Heart right ventricle (tissue), 16 donors: ENCODE measurements around the gene KLK15. TPM values are rescaled to one million over a fixed set of nuclear protein-coding genes. Genes with fewer than 3 reads are reported as not detected.
A peak's percentile ranks its signal among the peaks of the same experiment; 100 is the strongest.

Source experiments
- ATAC-seq, 8 donors: fragments of 200-7000 bp; cut with Tn5 transposase; one replicate each; pipeline ENCODE4 v1.9.1; 2020; ENCODE audit warnings: mild to moderate bottlenecking in 8 of 8, moderate library complexity in 8 of 8, moderate number of reproducible peaks in 1 of 8
- DNase-seq, 2 donors: peaks; one replicate each; pipeline ENCODE4 v3.0.0-alpha.2; 2020
- H3K27ac ChIP-seq, 10 donors: fragments of 200-600 bp; sonication (generic) in 2 of 10; one replicate each; pipeline versions ENCODE4 v1.5.0 to v1.8.0; 2020 to 2022; ENCODE audit warnings: mild to moderate bottlenecking in 3 of 10
- H3K27me3 ChIP-seq, 7 donors: fragments of 200-600 bp; one replicate each; pipeline ENCODE4 v1.8.0; 2021 to 2022; ENCODE audit warnings: mild to moderate bottlenecking in 2 of 7
- H3K36me3 ChIP-seq, 9 donors: fragments of 200-600 bp; sonication (generic) in 1 of 9; one replicate each; pipeline versions ENCODE4 v1.5.0 to v1.8.0; 2020 to 2022; ENCODE audit warnings: mild to moderate bottlenecking in 2 of 9
- H3K4me1 ChIP-seq, 9 donors: fragments of 200-600 bp; sonication (generic) in 1 of 9; one replicate each; pipeline versions ENCODE4 v1.5.0 to v1.8.0; 2020 to 2022; ENCODE audit warnings: mild to moderate bottlenecking in 4 of 9
- H3K4me3 ChIP-seq, 10 donors: fragments of 200-600 bp; sonication (generic) in 2 of 10; one replicate each; pipeline versions ENCODE4 v1.5.0 to v1.8.0; 2020 to 2022; ENCODE audit warnings: mild to moderate bottlenecking in 7 of 10, moderate library complexity in 2 of 10
- H3K9me3 ChIP-seq, 11 donors: fragments of 200-600 bp in 10 of 11; sonication (generic) in 2 of 11; one replicate each; pipeline versions ENCODE4 v1.5.0 to v1.8.0; 2013 to 2022; ENCODE audit warnings: mild to moderate bottlenecking in 2 of 11, control low read depth in 1 of 11, moderate library complexity in 1 of 11
- CTCF ChIP-seq, 9 donors: fragments of 200-600 bp; sonication (generic) in 2 of 9; IDR thresholded peaks; one replicate each; pipeline versions ENCODE4 v1.5.0 to v1.8.0; 2021 to 2022; ENCODE audit warnings: antibody characterized with exemption in 9 of 9, mild to moderate bottlenecking in 5 of 9, moderate library complexity in 1 of 9
- WGBS, 2 donors: extraction: QIAGEN DNeasy Blood & Tissue Kit; methylation state at CpG; one replicate each; pipeline ENCODE4 v1.1.7; 2013; ENCODE audit warnings: inconsistent platforms in 1 of 2; 5-methylcytosine and 5-hydroxymethylcytosine counted together
- intact Hi-C, 10 donors: fragments of 100-400 bp; cut with DNase I; formaldehyde crosslinking; loops; one replicate each; pipeline versions ENCODE4 v1.11.1 to v1.14.2; 2022
- polyA plus RNA-seq, 2 donors: library from polyadenylated mRNA; stranded (reverse); fragments of 200-250 nt; gene quantifications; one replicate each; pipeline ENCODE4 v1.2.3, GENCODE V29; 2013
- total RNA-seq, 10 donors: library from RNA; stranded (reverse); fragmentation: NEBNext Ultra II Directional in 3 of 10; extraction: Animal tissue kit (Norgen Biotek cat#: 25700) in 3 of 10; gene quantifications; one replicate each; pipeline versions ENCODE4 v1.2.1 to v1.2.4, GENCODE V29; 2021 to 2023
- donor health status: Arrhythmogenic right ventricular cardiomyopathy.
- donor health status: ischemic (EF 13 %, LVEDD 7.1; RV severe dilation, severe dysfunction).
- donor health status: healthy with polysubstance abuse.
- donor health status: DM: no; HTN: yes; CAD: no.
- donor health status: DM: no; HTN: no; CAD: no.
- donor health status: ischemic (EF 25% LVEDD 6.9; RV normal size, moderate dysfunction).
- donor health status: ischemic (EF 25% LVEDD 5.7; RV mildly dilated, moderate dysfunction).
- donor health status: healthy.
- donor health status: DM: yes; HTN: yes; CAD: no.
- donor health status: Ischemic cardiomyopathy.
- donor health status: ischemic (EF 35%, LVEDD 5.7; RV mildly dilated, moderate dysfunction).
- donor health status: nonischemic (EF 11% LVEDD 7.7; RV severe dilation, severe dysfunction).
- donor health status: DM: yes; HTN: yes; CAD: no.
- donor health status: PGD.
- donor health status: ischemic (EF 29% LVEDD 5.4; RV normal size, mild dysfunction).
- donor health status: nonischemic (EF 23%, LVEDD 6.1; RV moderate dilation, normal function).

Gene KLK15
- total and polyA plus RNA-seq, 12 donors, result not detected

DNA sequence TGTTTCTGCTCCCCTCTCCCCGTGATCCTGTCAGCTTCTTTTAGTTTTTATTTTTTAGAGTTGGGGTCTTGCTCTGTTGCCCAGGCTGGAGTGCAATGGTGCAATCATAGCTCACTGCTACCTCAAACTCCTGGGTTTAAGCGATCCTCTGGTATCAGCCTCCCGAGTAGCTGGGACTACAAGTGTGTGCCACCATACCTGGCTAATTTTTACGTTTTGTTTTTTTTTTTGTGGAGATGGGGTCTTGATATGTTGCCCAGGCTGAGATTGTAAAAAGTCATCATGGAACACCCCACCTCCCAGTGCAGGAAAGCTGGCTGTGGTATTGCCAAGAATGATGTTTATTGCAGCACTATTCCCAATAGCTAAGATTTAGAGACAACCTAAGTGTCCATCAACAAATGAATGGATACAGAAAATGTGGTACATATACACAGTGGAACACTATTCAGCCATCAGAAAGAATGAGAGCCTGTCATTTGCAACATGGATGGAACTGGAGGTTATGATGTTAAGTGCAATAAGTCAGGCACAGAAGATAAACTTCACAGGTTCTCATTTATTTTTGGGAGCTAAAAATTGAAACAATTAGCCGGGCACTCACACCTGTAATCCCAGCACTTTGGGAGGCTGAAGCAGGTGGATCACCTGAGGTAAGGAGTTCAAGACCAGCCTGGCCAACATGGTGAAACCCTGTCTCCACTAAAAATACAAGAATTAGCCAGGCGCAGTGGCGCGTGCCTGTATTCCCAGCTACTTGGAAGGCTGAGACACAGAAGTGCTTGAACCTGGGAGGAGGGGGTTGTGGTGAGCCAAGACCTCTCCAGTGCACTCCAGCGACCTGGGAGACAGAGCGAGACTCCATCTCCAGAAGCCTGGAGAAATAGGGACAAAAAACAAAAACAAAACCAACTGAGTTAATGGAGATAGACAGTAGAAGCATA lies 6.6 kb upstream of the KLK15 start:
- H3K4me3 ChIP-seq, result no peak overlapping the region
- H3K27me3 ChIP-seq, result peaks cover 0 to 27% (median 19%) of the 10 kb centered on the region in 7 donors
- TF ChIP-seq CTCF (IDR thresholded peaks at IDR 0.05), result no peak
- 70 to 79% methylated on average over 10 of the region's 10 CpGs for WGBS, 2 donors
- H3K9me3 ChIP-seq, result peaks cover 0 to 37% (median 0%) of the 10 kb centered on the region in 11 donors
- no peak for DNase-seq
- no peak overlapping the region for H3K27ac ChIP-seq
- intact Hi-C loops, result no loop called here
- peaks cover 0 to 13% (median 6%) of the 10 kb centered on the region in 9 donors for H3K4me1 ChIP-seq
- H3K36me3 ChIP-seq, result no peaks in the 10 kb centered on the region
- ATAC-seq, result no peak

DNA sequence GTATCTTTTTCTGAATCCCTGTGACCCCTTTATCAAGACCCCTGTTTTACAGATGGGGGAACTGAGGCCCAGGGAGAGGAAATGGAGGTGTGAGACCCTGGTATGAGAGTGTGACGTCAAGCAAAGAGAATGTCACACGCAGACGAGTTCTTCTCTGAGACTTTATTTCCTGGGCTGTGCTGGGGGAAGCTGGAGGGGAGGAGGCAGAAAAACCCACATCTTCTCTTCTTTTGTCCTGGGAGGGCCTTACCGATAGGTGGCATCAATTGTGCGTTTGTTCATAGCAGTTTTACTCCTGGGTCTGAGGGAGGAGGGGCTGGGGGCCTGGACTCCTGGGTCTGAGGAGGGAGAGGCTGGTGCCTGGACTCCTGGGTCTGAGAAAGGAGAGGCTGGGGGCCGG lies 4.9 kb upstream of the KLK15 start:
- intact Hi-C loops, result no loop called here
- no peak for TF ChIP-seq CTCF (IDR thresholded peaks at IDR 0.05)
- Histone ChIP-seq H3K27me3 (peaks cover 0 to 44% (median 35%) of the 10 kb centered on the region in 7 donors), H3K4me1 (peaks cover 0 to 13% (median 6%) of the 10 kb centered on the region in 9 donors), H3K9me3 (peaks cover 0 to 22% (median 0%) of the 10 kb centered on the region in 11 donors), H3K27ac (no peak overlapping the region), H3K4me3 (no peak overlapping the region), H3K36me3 (no peaks in the 10 kb centered on the region)
- ATAC-seq, result no peak
- DNase-seq, result no peak
- WGBS, 2 donors, result 18 to 19% methylated on average over 6 of the region's 6 CpGs

DNA sequence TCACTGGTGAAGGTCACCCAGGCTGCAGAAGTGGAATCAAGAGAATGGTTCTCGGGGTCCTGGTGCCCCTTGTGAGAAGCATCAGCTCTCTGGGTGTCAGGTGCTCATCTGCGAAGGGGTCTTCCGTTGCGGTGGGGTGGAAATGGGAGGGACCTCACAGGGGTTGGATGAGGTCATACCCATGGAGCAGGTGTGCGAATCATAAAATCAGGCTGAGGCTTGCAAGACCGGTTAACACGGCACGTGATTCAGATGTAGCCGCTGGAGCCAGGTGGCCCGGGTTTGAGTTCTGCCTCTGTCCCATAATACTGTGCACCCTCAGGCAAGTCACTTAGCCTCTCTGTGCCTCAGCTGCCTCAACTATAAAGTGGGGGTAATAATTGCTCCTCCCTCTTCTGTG lies 3.9 kb upstream of the KLK15 start:
- Histone ChIP-seq H3K4me1 (peaks cover 0 to 13% (median 6%) of the 10 kb centered on the region in 9 donors), H3K36me3 (no peaks in the 10 kb centered on the region), H3K9me3 (peaks cover 0 to 14% (median 0%) of the 10 kb centered on the region in 11 donors), H3K27ac (no peak overlapping the region), H3K4me3 (no peak overlapping the region), H3K27me3 (peaks cover 0 to 52% (median 41%) of the 10 kb centered on the region in 7 donors)
- 79 to 90% methylated on average over 10 of the region's 10 CpGs for WGBS, 2 donors
- ATAC-seq, result no peak
- no peak for TF ChIP-seq CTCF (IDR thresholded peaks at IDR 0.05)
- DNase-seq, result no peak
- intact Hi-C loops, result no loop called here

- Histone ChIP-seq H3K4me3 (peak overlapping the region in 2 of 10 donors; percentile 45 to 54), H3K27ac (no peak overlapping the region), H3K9me3 (peaks cover 0 to 9% (median 0%) of the 10 kb centered on the region in 11 donors), H3K36me3 (no peaks in the 10 kb centered on the region), H3K4me1 (peaks cover 0 to 13% (median 6%) of the 10 kb centered on the region in 9 donors), H3K27me3 (peaks cover 0 to 52% (median 41%) of the 10 kb centered on the region in 7 donors)
- ATAC-seq, result peak in 5 of 8 donors; percentile 8 to 17 (median 10)
- WGBS, 2 donors, result 48 to 49% methylated on average over 19 of the region's 19 CpGs
- intact Hi-C loops, result no loop called here
- DNase-seq, result no peak
- no peak for TF ChIP-seq CTCF (IDR thresholded peaks at IDR 0.05)
These were observed 3.3 kb upstream of the KLK15 start for GRCh38 chr19:50836543-50837195.
